Osteocyte (in vitro differentiated cells): ENCODE measurements around the gene LDB2. TPM values are rescaled to one million over a fixed set of nuclear protein-coding genes. Genes with fewer than 3 reads are reported as not detected.

Source experiments
- DNase-seq: peaks from one replicate; pipeline ENCODE4 v3.0.0; 2021; ENCODE audit warnings: mixed read lengths; ENCODE audit not compliant: unreplicated experiment; ENCODE audit errors: extremely low spot score
- H3K27ac Mint-ChIP-seq: one replicate; pipeline ENCODE4 v1.8.0; 2021; ENCODE audit warnings: mild to moderate bottlenecking, mixed read lengths; ENCODE audit not compliant: unreplicated experiment
- H3K27me3 Mint-ChIP-seq: one replicate; pipeline ENCODE4 v1.8.0; 2021; ENCODE audit warnings: mixed read lengths; ENCODE audit not compliant: unreplicated experiment
- H3K36me3 Mint-ChIP-seq: one replicate; pipeline ENCODE4 v1.8.0; 2021; ENCODE audit warnings: mixed read lengths; ENCODE audit not compliant: unreplicated experiment
- H3K4me1 Mint-ChIP-seq: one replicate; pipeline ENCODE4 v1.8.0; 2021; ENCODE audit warnings: mixed read lengths; ENCODE audit not compliant: unreplicated experiment
- H3K4me3 Mint-ChIP-seq: one replicate; pipeline ENCODE4 v1.8.0; 2021; ENCODE audit warnings: mild to moderate bottlenecking, moderate library complexity, mixed read lengths; ENCODE audit not compliant: unreplicated experiment
- H3K9me3 Mint-ChIP-seq: one replicate; pipeline ENCODE4 v1.8.0; 2021; ENCODE audit warnings: mixed read lengths; ENCODE audit not compliant: unreplicated experiment
- total RNA-seq: library from RNA; stranded (reverse); gene quantifications from 2 replicates; pipeline ENCODE4 v1.2.1, GENCODE V29; 2021
- TF ChIP-seq, protein P1 (sequence below): fragments of 200-600 bp; sonication (generic); IDR thresholded peaks from 2 replicates; pipeline ENCODE4 v1.5.0; 2021; ENCODE audit warnings: antibody characterized with exemption, mild to moderate bottlenecking, moderate library complexity

LDB2 gene
- total RNA-seq, 1 donor from 2014 or later, result 8.7 TPM

DNA sequence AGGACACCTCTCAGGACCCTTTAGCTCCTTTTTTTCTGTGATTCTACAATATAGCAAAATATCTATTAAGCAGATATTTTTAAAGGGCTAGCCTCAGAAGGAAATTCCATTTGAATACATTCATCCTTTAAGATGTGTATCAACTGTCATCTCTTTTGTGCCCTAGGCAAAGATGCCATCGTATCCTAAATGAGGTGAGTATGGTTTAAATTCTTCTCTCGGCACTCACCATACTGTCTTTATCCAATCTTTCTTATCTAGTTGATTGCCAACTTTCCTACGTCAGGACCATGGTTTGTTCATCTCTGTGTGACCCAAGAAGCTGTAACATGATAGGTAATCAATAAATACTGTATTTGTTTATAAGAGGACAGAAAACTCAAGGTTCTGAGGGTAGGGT is 176.0 kb downstream of the LDB2 start:
- TF ChIP-seq, protein P1, sequence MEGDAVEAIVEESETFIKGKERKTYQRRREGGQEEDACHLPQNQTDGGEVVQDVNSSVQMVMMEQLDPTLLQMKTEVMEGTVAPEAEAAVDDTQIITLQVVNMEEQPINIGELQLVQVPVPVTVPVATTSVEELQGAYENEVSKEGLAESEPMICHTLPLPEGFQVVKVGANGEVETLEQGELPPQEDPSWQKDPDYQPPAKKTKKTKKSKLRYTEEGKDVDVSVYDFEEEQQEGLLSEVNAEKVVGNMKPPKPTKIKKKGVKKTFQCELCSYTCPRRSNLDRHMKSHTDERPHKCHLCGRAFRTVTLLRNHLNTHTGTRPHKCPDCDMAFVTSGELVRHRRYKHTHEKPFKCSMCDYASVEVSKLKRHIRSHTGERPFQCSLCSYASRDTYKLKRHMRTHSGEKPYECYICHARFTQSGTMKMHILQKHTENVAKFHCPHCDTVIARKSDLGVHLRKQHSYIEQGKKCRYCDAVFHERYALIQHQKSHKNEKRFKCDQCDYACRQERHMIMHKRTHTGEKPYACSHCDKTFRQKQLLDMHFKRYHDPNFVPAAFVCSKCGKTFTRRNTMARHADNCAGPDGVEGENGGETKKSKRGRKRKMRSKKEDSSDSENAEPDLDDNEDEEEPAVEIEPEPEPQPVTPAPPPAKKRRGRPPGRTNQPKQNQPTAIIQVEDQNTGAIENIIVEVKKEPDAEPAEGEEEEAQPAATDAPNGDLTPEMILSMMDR, result no peak
- Mint-ChIP-seq H3K27ac (no peak overlapping the region), H3K9me3 (peaks cover 10% of the 10 kb centered on the region), H3K4me1 (peaks cover 13% of the 10 kb centered on the region), H3K4me3 (no peak overlapping the region), H3K36me3 (peaks cover 2% of the 10 kb centered on the region), H3K27me3 (peaks cover 5% of the 10 kb centered on the region)
- DNase-seq, result no peak

DNA sequence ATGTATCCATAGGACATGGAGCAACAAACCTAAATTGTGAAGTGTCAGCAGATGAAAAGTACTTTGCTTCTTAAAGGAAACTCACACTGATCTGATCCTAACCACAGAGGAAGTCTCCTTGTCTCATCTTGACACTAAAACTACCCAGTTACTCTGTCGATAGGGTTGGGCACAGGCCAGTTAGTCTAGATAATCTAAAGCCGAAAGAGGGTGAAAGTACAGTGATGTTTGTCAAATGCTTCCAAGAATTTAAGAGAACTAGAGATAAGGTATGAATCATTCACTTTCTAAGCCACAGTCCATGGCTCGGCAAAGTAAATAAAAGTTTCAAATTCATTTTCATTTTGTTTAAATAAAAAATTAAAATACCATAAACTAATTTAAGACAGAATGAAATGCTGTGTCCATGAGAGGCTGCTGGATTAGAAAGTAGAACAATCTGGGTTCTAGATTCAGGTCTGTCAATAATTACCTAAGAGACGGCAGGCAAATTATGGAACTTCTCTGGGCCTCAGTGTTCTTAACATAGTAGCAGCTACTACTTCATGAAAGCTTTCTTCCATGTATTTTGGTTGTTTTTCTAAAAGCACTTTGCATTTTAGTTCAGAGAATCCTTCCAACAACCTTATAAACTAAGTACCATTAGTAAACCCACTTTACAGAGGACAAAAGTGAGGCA is 176.7 kb downstream of the LDB2 start:
- H3K27me3 Mint-ChIP-seq, result peaks cover under 1% of the 10 kb centered on the region
- peaks cover 2% of the 10 kb centered on the region for H3K36me3 Mint-ChIP-seq
- H3K4me3 Mint-ChIP-seq, result no peak overlapping the region
- no peak for DNase-seq
- H3K9me3 Mint-ChIP-seq, result peaks cover 10% of the 10 kb centered on the region
- peaks cover 13% of the 10 kb centered on the region for H3K4me1 Mint-ChIP-seq
- TF ChIP-seq, protein P1, result no peak
- no peak overlapping the region for H3K27ac Mint-ChIP-seq

DNA sequence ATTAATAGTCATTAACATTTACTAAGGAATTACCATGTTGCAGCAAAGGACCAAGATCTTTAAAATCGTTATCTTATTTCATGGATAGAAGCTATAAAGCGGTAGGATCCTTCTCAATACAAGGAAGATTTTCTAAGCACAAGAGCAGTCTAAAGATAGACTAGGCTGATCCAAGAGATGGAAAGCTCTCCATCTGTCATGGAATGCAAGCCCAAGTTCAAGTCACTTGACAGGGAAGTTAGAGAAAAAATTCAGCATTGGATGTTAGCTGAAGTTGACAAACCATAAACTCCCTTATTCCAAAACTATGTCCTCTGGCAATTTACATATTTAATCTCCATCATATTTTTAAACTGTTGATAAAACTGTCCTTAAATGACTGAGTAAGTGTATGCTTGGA is 177.7 kb downstream of the LDB2 start:
- H3K4me1 Mint-ChIP-seq, result peaks cover 13% of the 10 kb centered on the region
- no peak overlapping the region for H3K27ac Mint-ChIP-seq

DNA sequence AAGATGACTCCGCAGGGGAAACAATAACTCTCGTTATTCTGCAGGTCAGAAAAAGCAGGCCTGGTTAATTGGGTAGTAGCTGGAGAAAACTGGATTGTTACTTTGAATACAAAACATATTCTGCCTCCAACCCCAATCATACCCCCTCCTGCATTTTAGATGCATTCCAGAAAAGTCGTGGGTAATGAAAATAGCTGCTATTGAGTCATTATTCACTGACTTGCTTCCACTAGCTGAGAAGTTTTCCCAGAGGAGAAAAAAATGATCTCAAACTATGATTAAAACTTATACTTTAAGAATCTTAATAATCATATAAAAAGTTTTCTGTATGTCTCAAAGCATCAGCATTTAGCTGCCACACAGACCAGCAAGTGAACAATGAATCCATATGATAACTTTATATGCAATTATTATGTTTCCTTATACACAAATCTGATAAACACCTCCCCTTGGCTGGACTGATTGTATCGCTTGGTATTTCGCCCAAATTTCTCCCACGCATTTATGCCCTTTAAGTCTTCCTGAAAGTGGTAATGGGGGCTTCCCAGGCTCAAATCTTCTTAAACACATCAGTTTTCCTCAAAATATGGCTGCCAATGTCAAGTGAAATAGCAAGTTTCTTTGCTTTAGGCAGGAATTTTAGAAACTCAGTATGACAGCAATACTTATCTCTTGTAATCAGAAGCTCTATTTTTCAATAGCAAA is 181.0 kb downstream of the LDB2 start:
- TF ChIP-seq, protein P1, result no peak
- Mint-ChIP-seq H3K4me1 (peaks cover 13% of the 10 kb centered on the region), H3K4me3 (no peak overlapping the region), H3K27ac (no peak overlapping the region), H3K9me3 (peaks cover 11% of the 10 kb centered on the region), H3K27me3 (no peaks in the 10 kb centered on the region), H3K36me3 (peaks cover 4% of the 10 kb centered on the region)
- DNase-seq, result no peak

More for the DNA sequence above, 177.7 kb downstream of the LDB2 start:
- TF ChIP-seq, protein P1, result no peak
- Mint-ChIP-seq H3K9me3 (peaks cover 10% of the 10 kb centered on the region), H3K4me3 (no peak overlapping the region), H3K27me3 (no peaks in the 10 kb centered on the region), H3K36me3 (peaks cover 2% of the 10 kb centered on the region)
- no peak for DNase-seq

DNA sequence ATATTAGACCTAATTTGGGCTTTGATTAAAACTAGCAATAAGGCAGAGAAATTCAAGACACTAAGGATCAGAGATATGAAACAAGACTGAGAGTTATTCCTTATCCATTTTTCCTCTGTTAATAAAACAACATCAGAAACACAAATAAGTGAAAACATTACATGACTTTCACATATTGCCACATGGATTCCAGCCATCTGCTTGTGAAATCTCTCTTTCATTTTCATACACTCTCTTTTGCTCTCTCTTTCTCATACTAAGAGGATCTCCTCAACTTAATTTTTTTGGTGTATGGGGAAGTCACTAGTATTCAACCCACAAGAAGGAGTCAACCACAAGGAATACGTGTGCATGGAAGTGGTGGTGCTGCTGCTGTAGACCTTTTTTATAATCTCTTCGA is 183.0 kb downstream of the LDB2 start:
- TF ChIP-seq, protein P1, result no peak
- Mint-ChIP-seq H3K9me3 (peaks cover 11% of the 10 kb centered on the region), H3K36me3 (peaks cover 4% of the 10 kb centered on the region), H3K27me3 (no peaks in the 10 kb centered on the region), H3K4me3 (no peak overlapping the region), H3K4me1 (peaks cover 5% of the 10 kb centered on the region), H3K27ac (no peak overlapping the region)
- no peak for DNase-seq
